HCT116 (cell line): ENCODE data around the gene KLRF2.

ENCODE experiments used
- CTCF ChIP-seq, 3 experiments: fragments of 200-600 bp in 1 of 3; sonication (generic) in 1 of 3; IDR thresholded peaks in 2 of 3; conservative IDR thresholded peaks in 1 of 3; 2 replicates each; pipeline ENCODE4 v1.5.1; 2012 to 2017; ENCODE audit warnings: low read depth in 2 of 3, low read length in 2 of 3, antibody characterized with exemption in 1 of 3, borderline replicate concordance in 1 of 3, control low read depth in 1 of 3, mild to moderate bottlenecking in 1 of 3, mixed read lengths in 1 of 3, mixed run types in 1 of 3, moderate library complexity in 1 of 3; ENCODE audit not compliant: insufficient read depth in 1 of 3
- REST ChIP-seq: IDR thresholded peaks from 2 replicates; pipeline ENCODE4 v1.6.1; 2012; ENCODE audit warnings: low read depth
- SP1 ChIP-seq: IDR thresholded peaks from 2 replicates; pipeline ENCODE4 v1.6.1; 2012; ENCODE audit warnings: low read depth

GRCh38 chr12:9933958-9934357 lies 52.7 kb downstream of the KLRF2 start:
- no peak for TF ChIP-seq REST
- no peak for TF ChIP-seq SP1
- no peak for TF ChIP-seq CTCF (IDR thresholded peaks at IDR 0.05 in 2 of 3, conservative IDR thresholded peaks at IDR 0.05 in 1 of 3; ENCODE audit: borderline replicate concordance in 1 of 3, insufficient read depth in 1 of 3, low read depth in 2 of 3, low read length in 2 of 3)
